ENCODE data around the gene CCL22.
"Not testable (repeated sequence)": the region's sequence is repeated elsewhere in the genome, so short reads cannot be mapped to it uniquely, and the experiment has no call there.

CCL22 gene

GRCh38 chr16:57395026-57395425 lies 36.4 kb downstream of the CCL22 start:
- no peak for DNase-seq

- no peak for DNase-seq
Measured at GRCh38 chr16:57396786-57397185, 38.2 kb downstream of the CCL22 start.

- not testable (repeated sequence) for DNase-seq
Measured at GRCh38 chr16:57397493-57397892, 38.9 kb downstream of the CCL22 start.

- no peak for DNase-seq
Measured at GRCh38 chr16:57401943-57402640, 43.5 kb downstream of the CCL22 start.

GRCh38 chr16:57403965-57404817 lies 45.6 kb downstream of the CCL22 start, which contains the start of gene CCL17:
Gene CCL17, plus strand, starts transcription at chr16:57404767. Its CDS starts 9,166 bp downstream, at chr16:57413933.
- no peak for DNase-seq

GRCh38 chr16:57405097-57405496 lies 46.5 kb downstream of the CCL22 start:
- DNase-seq, result no peak

- no peak for DNase-seq
Measured at GRCh38 chr16:57406881-57407280, 48.3 kb downstream of the CCL22 start.

GRCh38 chr16:57407521-57408353 lies 49.2 kb downstream of the CCL22 start:
- DNase-seq, result no peak

GRCh38 chr16:57409065-57409464 lies 50.5 kb downstream of the CCL22 start:
- no peak for DNase-seq

GRCh38 chr16:57409870-57410587 lies 51.4 kb downstream of the CCL22 start:
- DNase-seq, result no peak

- DNase-seq, result no peak
Measured at GRCh38 chr16:57411362-57411976, 52.9 kb downstream of the CCL22 start.

- DNase-seq, result no peak
Measured at GRCh38 chr16:57412584-57412983, 54.0 kb downstream of the CCL22 start.

- DNase-seq, result no peak
Measured at GRCh38 chr16:57413301-57413730, 54.7 kb downstream of the CCL22 start.

- no peak for DNase-seq
Measured at GRCh38 chr16:57413733-57414132, 55.1 kb downstream of the CCL22 start.

Data from fibroblast of skin of back (primary cell).